NCI-H2227 treated with DMSO at 0.1 percent for 48 hours (cell line): ENCODE data around the gene SERPINA4.
A peak's percentile ranks its signal among the peaks of the same experiment; 100 is the strongest.

ENCODE experiments used
- DNase-seq: peaks from one replicate; lab custom pipeline; 2025; lab: John Stamatoyannopoulos, UW

The SERPINA4 gene

GRCh38 chr14:94542811-94543440, 18.3 kb upstream of the SERPINA4 start:
- no peak for DNase-seq

DNA sequence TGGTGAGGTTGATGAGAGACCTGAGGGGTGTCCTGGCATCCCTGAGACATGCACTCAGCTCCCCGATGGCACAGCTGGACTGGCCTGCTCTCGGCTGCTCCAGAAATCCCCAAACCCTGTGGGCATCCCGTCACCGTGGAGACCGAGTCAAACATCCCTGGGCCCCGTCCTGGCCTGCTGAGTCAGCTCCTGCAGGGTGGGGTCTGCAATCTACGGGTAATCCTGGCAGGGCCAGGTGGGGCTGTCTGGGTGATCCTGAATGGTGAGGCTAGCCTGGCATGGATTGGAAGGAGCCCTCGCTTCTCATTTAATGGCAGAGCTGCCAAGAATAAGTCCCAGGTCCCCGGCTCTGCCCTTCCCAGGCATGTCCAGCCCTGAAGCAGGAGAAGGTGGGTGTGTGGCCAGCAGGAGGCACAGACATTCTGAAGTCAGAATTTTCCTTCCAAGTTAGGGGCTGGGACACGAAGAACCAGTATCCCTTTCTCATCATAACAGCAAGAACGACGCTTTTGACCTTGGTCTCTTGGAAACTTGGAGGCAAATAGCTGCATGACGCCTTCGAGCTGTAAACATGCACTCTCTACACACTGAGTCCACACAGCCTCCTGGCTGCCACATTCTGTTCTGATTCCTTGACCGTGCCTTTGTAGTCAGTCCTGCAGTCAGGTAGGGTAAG, 17.7 kb upstream of the SERPINA4 start:
- no peak for DNase-seq

- no peak for DNase-seq
Measured at GRCh38 chr14:94544726-94545125, 16.5 kb upstream of the SERPINA4 start.

- peak; percentile 67 for DNase-seq
Measured at GRCh38 chr14:94545131-94545841, 16.0 kb upstream of the SERPINA4 start.

DNA sequence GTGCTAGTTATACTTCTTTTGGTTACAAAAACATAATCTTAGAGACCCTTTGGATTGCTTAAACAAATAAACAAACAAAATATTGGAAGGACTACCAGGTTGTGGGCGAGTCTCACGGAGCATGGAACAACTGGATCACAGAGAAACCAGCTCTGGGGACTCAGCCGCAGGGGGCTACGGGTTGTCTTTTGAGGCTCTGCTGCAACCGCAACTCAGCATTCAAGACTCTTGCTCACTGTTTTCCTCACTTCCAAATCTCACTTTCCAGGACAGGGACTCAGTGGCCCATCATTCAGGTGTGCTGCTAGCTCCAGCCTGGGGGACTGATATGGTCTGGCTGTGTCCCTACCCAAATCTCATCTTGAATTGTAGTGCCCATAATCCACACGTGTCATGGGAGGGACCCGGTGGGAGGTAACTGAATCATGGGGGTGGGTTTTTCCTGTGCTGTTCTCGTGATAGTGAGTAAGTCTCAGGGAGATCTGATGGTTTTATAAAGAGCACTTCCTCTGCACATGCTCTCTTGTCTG, 14.0 kb upstream of the SERPINA4 start:
- no peak for DNase-seq

GRCh38 chr14:94547726-94548125, 13.5 kb upstream of the SERPINA4 start:
- no peak for DNase-seq

GRCh38 chr14:94548131-94548998, 12.9 kb upstream of the SERPINA4 start:
- no peak for DNase-seq

DNA sequence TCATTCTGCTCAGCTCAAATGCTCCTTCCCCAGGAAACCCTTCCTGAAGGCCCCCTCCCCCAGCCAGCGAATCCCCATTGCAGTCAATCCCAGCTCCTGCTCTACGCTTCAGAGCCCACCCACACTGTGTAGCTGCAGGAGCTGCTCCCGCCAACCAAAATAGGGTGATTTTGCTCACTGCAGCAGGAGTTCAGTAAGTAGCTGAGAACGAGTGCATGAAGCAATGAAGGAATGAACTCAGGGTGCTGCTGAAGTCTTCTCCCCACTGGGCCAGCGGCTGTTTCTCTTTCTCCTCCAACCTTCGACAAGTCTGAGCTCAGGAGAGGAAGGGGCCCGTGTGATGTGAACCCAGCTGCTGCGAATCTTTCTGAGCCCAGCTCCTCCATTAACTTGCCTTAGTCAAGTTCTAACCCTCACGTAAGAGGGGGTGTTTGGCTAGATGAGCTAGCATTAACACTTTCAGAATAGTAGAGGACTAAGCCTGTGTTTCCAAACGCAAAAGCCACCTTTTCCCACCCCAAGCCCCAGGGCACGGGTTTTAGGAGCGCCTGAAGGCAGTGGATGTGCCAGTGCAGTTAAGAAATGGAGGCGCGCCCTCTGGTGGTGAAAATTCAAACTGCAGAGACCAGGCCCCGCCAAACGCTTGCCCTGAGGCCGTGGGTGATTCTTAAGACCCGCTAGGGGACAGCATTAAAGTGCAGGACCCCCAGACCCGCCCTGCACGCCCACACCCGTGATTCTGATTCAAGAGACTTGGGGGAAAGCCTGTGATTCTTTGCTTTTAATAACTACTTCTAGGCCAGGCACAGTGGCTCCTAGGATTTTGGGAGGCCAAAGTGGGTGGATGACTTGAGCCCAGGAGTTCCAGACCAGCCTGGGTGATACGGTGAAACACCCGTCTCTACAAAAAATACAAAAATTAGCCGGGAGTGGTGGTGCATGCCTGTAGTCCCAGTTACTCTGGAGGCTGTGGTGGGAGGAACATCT, 11.9 kb upstream of the SERPINA4 start:
- DNase-seq, result peak; percentile 17

DNA sequence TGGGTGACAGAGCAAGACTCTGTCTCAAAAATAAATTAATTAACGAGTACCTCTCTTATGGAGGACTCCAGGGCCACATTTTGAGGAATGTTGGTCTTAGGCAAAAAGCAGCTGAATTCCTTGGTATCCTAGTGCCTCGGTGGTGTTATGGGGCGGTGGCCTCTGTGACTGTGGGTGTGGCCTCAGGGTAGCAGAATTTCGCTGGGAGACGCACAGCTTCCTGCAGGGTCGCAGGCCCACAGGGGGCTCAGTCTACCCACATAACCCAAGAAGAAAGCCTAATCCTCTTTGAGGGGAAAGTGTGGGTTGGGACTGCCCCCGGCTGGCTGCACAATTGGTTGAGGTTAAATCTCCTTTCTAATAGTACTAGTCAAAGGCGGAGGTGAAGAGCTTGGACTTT, 11.2 kb upstream of the SERPINA4 start:
- no peak for DNase-seq

DNA sequence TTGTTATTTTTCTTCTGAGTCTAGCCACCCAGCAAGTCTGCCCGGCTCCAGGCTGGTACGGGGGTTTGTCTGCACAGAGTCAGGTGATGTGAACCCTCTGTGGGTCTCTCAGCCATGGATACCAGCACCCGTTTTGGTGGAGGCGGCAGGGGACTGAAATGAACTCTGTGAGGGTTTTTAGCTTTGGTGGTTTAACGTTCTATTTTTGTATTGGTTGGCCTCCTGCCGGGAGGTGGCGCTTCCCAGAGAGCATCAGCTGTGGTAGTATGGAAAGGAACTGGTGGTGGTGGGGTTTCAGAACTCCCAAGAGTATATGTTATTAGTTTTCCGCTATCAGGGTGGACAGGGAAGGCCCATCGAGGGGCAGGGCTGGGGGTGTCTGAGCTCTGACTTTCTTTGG, 5.3 kb upstream of the SERPINA4 start:
- no peak for DNase-seq

- no peak for DNase-seq
Measured at GRCh38 chr14:94557327-94557726, 3.9 kb upstream of the SERPINA4 start.

- no peak for DNase-seq
Measured at GRCh38 chr14:94558842-94559241, 2.4 kb upstream of the SERPINA4 start.

- no peak for DNase-seq
Measured at GRCh38 chr14:94559638-94560290, 1.5 kb upstream of the SERPINA4 start.

GRCh38 chr14:94560291-94560665, 964 bp upstream of the SERPINA4 start:
- DNase-seq, result no peak

GRCh38 chr14:94561656-94562010, 391 bp downstream of the SERPINA4 start:
- DNase-seq, result no peak

DNA sequence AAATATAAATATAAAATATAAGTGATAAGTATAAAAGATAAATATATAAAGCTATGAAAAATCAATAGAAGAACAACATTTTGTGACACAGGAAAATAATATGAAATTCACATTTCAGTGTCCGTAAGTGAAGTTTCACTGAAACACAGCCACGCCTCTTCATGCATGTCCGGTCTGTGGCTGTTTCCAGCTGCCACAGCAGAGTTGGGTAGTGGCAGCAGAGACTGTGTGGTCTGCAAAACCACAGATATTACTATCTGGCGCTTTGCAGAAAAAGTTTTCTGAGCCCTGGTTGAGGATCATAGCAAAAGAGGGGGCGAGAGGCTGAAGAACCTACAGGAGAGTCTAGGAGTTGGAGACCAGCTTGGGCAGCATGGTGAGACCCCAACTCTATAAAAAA, 780 bp downstream of the SERPINA4 start:
- no peak for DNase-seq

DNA sequence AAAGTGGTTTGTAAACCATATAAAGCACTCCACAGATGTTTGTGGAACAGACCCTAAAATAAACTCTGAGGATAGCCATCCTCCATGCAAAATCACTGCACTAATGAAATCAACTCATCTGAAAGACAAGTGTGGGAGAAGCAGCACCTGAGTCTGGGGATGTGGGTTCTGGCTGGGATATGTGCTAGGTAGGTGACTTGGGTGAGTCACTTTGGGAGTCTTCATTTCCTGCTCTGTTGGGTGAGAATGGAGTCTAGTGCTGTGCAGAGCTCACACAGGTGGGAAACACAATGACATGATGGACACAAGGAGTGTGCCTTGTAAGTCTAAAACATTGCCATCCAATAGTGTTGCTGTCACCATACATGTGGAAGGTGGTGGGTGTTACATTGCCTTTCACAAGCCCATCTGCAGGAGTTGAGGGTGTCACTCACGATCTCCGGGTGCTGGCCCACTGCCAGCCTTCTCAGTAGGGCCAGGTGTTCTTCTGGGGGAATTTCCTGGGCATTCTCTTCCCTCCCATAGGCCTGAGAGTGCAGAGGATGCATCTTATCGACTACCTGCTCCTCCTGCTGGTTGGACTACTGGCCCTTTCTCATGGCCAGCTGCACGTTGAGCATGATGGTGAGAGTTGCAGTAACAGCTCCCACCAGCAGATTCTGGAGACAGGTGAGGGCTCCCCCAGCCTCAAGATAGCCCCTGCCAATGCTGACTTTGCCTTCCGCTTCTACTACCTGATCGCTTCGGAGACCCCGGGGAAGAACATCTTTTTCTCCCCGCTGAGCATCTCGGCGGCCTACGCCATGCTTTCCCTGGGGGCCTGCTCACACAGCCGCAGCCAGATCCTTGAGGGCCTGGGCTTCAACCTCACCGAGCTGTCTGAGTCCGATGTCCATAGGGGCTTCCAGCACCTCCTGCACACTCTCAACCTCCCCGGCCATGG, 2.0 kb downstream of the SERPINA4 start:
- DNase-seq, result no peak

- DNase-seq, result no peak
Measured at GRCh38 chr14:94564381-94564780, 3.1 kb downstream of the SERPINA4 start.

GRCh38 chr14:94568186-94568585, 6.9 kb downstream of the SERPINA4 start:
- no peak for DNase-seq
